HG03432 (cell line): ENCODE data around the gene PROB1.
"Not testable (repeated sequence)": the region's sequence is repeated elsewhere in the genome, so short reads cannot be mapped to it uniquely, and the experiment has no call there.

Experiments
- ATAC-seq: cut with Tn5 transposase; IDR thresholded peaks from one replicate; pipeline ENCODE4 v1.9.1; 2021; ENCODE audit warnings: mild to moderate bottlenecking, moderate library complexity; ENCODE audit not compliant: unreplicated experiment

PROB1 gene

DNA sequence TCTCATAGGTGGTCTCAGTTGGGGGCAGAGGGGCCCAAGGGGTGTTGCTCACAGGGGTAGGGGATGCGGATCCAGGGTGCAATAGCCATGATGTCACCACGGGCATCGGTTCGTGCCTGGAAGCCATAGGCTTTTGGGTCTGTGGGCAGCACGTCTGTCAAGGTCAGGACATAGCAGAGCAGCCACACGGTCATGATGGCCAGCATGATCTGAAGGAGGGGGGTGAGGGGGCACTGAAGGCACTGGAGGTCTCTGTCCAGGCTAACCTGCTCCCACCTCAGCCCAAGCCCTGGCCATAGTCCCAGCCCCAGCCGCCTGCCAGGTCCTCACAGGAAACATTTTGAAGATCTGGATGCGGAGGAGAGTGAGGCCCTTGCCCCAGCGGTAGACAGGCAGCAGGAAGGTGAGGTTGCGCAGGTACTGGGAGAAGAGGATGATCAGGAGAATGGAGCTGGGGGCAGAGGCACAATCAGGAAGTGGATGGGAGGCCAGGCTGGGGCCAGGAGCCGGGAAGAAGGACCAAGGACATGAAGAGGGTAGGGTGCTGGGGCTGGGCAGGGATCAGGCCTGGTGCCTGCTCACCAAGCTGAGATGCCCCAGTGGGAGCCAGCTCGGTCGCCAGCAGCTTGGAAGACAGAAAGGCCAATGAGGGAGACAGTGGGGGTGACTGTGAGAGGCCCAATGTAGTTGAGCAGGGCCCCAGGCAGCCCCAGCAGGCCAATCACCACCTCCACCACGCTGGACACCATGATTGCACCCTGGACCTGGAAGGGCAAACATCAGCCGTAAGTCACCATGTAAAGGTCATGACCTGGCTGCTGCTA lies 15.1 kb downstream of the PROB1 start:
- ATAC-seq = no peak

DNA sequence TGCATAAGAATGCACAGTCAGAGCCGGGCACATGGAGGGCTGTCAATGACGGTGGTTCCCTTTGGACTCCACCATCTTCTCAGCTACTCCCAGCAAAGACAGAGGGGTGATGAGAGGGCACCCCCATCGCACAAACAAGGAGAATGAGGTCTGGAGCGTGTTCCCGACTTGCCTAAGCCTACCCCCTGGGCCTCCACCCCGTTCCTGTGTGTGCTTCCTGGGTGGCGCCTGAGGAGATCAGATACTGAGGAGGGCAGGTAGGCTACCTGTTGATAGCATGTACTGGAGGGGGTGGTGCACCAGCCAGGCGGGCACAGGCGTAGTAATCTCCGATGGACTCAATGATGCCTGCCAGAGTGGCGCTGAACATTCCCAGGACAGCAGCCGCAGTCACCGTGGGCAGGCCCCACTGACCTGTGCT lies 16.0 kb downstream of the PROB1 start:
- no peak for ATAC-seq

DNA sequence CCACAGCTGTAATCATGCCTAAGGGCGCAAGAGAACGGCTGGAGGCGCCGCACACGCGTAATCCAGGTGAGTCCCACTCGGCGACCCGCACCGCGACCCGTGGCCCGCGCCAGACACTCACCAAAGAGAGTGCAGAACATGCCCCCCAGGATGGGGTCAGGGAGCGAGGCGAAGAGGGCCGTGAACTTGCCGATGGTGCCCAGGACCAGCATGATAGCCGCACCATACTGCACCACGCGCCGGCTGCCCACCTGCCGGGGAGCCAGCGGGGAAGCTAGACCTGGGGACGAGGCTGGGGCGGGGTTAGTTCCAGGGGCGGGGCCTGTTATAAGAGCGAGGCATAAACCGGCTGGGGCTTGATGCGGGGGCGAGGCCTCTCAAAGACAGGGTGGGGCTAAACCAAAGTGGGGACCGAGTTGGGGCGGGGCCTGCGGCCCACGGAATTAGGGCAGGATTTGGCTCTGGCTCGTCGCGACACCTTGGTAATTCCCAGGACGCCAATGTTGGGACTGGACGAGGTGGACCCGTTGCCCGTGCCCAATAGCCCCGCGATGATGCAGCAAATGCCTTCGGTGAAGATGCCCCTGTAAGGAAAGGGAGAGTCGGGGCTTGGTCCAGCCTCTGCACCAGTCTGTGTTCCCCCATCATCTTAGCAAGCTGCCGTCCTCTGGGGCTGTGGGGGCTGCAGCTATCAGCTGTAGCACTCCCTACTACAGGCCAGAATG lies 16.6 kb downstream of the PROB1 start:
- ATAC-seq = no peak

DNA sequence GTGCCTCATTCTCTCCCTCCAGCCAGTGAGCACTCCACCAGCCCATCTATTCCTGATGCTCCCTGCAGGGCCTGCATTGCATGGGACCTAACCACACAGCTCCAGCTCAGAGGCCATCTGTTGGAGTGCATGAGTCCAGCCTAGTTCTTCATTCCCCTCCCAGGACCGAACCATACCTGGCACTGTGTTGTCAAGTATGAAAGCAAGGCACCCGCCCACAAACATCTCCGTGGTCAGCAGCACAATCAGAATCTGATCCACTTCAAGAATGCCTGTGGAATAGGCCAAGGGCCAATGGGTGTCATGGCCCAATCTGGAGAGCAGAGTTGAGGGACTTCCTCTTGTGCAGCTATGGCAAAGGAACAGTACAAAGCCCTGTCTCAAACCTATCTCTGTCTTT lies 17.7 kb downstream of the PROB1 start:
- no peak for ATAC-seq

DNA sequence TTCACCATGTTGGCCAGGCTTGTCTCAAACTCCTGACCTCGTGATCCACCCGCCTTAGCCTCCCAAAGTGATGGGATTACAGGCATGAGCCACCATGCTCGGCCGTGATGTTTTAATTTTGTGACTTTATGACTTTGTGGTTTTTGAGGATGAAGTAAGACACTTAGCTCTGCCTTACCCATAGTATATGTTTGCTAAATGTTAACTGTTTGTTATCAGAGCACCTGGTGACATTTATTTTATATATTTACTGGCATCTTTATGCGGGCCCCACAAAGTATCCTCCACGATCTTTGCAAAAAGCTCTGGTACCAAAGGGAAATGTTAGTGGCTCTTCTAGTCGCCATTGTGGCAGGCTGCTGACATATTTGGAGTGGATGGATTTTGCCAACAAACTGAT lies 18.5 kb downstream of the PROB1 start:
- no peak for ATAC-seq

DNA sequence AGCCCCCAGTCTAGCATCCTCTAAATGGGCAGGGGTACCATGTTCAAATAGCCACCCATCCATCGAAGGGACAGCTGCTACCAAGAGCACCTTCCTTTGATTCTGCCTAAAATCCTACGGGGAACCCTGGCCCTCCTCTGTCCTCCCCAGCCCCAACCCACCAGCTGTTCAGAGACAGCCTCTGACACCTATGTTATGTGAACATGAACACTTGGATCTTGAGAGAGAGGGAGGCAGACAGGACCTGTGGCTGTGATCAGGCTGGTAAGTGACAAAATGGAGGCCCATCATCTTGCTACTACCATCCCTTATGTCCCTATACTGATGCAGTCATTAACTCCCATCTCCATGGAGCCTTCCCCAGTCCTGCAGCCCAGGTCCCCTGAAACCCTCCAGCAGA lies 20.0 kb downstream of the PROB1 start:
- ATAC-seq = no peak

DNA sequence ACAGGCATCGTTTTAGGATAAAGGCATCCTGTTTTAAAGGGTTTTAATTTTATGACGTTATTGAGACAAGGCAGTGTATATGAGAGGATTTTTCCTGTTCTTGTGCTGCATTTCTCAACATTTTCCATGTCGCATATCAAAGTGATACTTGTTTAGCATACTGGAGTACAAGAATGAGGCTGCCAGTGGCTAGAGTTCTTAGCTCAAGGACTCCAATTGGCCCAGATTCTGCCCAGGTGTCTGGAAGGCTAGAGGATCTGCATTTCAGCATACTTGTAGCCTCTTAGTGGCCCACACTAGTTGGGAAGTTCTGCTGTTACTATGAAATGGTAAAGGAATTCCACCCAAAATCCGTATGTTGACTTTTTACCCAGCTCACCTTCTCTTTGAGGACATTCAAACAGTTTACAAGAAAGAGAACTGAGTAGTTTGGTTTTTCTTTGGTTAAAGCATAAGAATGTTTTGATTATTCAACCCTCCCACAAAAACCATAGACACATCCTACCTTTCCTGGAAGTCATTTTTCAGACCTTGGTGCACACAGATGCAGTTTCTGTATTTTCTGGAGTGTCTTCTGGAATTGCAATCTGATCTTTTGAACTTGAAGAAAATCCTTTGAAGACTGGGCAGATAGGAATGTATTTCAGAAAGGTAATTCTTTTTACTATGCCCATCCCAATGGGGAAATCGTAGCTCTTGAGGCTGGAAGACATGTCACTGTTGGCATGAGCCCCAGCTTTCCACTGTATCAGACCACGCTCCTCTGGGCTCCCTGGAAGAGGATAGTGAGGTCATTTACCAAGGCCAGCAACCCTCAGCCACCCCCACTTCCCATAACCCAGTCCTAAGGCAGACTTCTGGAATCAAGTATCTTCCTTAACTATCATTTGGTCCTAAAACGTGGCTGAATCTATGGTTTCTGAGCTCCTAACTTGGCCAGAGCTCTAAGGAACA lies 23.1 kb downstream of the PROB1 start:
- ATAC-seq = no peak

DNA sequence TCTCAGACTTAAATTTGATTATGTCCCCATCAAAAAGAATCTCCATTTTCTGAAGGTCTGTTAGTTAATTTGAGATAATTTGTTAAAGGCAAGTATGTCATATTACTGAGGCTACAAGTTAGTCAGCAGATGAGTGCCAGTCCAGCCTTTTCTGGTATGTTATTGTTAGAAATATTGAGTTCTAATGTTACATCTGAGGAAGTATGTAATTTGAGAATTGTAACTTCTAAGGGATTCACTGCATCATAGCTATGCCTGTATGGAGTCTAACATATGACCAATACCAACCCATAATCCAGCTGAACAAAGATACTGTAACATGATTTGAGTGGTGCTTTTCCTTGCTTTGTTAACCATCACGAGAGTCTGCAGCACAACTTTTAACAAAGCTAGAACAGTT lies 25.7 kb downstream of the PROB1 start:
- no peak for ATAC-seq

DNA sequence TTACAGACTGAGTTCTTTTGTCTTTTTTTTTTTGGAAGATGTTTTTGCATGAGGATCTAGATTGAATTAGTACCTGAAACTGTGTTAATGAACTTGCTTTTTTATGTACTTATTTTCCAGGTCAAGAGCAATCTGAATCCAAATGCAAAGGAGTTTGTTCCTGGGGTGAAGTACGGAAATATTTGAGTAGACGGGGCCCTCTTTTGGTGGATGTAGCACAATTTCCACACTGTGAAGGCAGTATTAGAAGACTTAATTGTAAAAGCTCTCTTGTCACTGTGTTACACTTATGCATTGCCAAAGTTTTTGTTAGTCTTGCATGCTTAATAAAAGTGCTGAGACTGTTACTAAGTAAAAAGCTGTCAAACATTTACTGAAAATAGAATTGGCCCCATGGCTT lies 26.3 kb downstream of the PROB1 start:
- no peak for ATAC-seq

DNA sequence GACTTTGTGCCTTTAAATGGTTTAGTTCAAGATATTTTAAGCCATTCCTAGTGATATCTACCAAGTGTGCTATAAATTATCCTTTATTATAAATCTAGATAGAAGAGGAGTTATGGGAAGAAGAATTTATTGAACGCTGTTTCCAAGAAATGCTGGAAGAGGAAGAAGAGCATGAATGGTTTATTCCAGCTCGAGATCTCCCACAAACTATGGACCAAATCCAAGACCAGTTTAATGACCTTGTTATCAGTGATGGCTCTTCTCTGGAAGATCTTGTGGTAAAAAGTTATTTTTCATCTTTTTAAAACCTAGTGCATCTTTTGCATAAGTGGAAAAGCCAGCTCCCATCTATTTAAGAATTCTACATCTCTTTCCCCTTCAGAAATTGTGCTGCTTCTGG lies 30.4 kb downstream of the PROB1 start:
- no peak for ATAC-seq

DNA sequence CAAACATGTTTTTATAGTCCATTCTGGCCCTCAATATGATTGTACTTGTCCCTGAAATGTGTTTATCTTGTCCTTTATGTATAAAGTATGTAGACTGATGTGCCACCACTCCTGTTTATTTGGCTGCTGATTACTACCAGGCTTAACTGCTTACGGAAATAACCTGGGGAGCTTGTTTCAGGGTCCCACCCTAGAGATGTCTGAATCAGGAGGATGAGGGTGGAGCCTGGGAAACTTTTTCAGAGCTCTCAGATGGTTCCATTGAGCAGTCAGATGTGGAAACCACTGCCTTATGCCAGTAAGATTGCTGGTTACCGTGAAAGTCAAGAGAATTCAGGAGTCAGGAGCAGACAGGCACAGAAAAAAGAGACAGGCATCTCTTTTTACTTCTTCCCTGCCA lies 31.0 kb downstream of the PROB1 start:
- ATAC-seq = no peak

DNA sequence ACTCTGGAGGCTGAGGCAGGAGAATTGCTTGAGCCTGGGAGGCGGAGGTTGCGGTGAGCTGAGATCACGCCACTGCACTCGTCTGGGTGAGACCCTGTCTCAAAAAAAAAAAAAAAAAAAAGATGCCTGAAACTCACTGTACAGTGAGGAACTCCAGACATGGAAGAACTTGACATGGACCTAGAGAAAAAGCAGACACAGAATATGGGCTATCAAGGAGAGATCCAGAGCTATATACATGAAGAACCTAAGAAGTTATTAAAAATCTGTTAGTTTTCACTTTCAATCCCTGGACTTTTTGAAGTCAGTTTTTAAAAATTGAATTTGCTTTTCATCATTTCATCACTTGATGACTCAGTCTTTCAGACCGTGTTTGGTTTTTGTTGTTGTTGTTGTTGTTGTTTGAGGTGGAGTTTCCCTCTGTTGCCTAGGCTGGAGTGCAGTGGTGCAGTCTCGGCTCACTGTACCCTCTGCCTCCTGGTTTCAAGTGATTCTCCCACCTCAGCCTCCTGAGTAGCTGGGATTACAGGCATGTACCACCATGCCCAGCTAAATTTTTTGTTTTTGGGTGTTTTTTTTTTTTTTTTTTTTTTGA lies 33.0 kb downstream of the PROB1 start:
- no peak for ATAC-seq

DNA sequence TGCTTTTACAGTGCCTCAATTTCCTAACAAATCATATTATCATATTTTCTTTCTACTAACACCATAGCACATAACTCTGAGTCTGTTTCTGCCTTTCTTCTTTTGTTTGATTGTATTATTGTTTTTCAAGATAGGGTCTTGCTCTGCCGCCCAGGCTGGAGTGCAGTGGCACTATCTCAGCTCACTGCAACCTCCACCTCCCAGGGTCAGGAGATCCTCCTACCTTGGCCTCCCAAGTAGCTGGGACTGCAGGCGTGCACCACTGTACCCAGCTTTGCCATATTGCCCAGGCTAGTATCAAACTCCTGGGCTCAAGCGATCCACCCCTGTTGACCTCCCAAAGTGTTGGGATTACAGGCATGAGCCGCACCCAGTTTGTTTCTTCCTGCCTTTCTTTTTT lies 34.5 kb downstream of the PROB1 start:
- no peak for ATAC-seq

DNA sequence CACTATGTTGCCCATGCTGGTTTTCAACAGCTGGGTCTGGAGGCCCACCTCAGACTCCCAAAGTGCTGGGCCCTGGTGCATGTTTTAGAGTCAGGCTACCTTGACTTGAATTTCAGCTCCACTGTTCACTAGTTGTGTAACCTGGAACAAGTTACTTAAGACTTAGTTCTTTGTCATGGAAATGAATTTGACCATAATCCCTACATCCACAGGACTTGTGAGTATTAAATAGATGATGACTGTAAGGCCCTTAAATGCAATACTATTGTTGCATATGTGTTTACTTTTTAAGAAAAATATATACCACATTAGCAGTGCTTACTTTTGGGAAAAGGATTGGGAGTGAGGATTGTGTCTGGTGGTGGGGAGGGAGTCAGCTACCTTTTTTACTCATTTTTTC lies 36.8 kb downstream of the PROB1 start:
- no peak for ATAC-seq

DNA sequence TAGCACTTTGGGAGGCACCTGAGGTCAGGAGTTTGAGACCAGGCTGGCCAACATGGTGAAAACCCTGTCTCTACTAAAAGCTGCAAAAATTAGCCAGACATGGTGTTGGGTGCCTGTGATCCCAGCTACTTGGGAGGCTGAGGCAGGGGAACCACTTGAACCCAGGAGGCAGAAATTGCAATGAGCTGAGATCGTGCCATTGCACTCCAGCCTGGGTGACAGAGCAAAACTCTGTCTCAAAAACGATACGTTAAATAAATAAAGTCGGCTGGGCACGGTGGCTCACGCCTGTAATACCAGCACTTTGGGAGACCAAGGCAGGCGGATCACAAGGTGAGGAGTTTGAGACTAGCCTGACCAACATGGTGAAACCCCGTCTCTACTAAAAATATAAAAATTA lies 39.0 kb downstream of the PROB1 start:
- not testable (repeated sequence) for ATAC-seq

DNA sequence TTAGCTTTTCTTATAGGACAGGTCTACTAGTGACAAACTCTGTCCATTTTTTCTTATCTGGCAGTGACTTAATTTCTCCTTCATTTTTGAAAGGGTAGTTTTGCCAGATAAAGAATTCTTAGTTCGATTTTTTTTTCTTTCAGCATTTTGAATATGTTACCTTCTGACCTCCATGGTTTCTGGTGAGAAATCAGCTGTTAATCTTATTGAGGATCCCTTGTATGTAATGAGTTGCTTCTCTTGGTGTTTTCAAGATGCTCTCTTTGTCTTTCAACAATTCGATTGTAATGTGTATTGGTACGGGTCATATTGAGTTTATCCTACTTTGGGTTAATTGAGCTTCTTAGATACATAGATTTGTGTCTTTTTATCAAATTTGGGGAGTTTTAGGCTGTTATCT lies 40.7 kb downstream of the PROB1 start:
- no peak for ATAC-seq

DNA sequence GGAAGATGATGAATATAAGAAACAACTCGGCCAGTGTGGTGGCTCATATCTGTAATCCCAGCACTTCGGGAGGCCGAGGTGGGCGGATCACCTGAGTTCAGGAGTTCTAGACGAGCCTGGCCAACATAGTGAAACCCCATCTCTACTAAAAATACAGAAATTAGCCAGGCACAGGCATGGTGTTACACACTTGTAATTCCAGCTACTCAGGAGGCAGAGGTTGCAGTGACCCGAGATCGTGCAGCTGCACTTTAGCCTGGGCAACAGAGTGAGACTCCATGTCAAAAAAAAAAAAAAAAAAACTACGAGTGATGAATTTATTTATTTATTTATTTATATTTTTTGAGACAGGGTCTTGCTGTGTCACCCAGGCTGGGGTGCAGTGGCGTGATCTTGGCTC lies 47.0 kb downstream of the PROB1 start:
- ATAC-seq = not testable (repeated sequence)

DNA sequence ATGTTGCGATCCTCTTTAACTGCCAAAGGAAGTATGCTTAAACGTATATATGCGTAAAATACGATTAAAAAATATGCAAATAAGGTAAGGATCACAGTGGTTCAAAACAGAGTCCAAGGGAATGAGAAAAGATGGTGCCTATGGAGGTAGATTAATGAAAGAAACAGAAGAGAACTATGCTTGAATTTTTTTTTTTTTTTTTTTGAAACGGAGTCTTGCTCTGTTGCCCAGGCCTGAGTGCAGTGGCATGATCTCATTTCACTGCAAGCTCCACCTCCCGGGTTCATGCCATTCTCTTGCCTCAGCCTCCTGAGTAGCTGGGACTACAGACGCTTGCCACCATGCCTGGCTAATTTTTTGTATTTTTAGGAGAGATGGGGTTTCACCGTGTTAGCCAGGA lies 49.5 kb downstream of the PROB1 start:
- not testable (repeated sequence) for ATAC-seq

DNA sequence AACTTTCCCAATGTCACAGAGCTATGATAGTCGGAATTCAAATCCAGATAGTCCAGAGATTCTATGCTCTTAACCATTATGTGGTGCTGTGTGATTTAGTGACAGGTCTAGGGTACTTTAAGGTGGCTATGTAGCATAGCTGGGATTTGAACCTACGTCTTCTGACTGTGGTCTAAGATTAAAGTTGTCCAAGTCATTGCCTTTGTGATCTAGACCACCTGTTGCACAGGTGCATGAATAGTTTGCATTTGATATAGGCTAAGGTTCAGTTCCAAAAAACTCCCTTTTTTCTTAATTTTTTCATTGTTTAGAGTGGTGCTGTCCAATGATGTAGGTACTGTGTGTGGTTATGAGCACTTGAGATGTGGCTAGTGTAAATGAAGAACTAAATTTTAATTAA lies 50.7 kb downstream of the PROB1 start:
- no peak for ATAC-seq

DNA sequence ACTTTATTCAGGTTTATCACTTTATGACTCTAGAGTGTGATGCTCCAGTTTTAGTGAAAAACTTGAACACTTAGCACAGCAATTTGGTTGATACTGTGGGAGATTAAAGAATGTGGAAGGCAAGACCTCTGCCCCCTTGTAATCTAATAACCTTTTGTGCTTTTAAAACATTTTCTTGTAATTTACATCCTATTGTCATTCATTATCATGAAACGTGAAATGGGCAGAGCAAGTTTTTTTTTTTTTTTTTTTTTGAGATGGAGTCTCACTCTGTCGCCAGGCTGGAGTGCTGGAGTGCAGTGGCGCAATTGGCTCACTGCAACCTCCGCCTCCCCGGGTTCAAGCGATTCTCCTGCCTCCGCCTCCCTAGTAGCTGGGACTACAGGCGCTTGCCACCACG lies 51.4 kb downstream of the PROB1 start:
- ATAC-seq = no peak

DNA sequence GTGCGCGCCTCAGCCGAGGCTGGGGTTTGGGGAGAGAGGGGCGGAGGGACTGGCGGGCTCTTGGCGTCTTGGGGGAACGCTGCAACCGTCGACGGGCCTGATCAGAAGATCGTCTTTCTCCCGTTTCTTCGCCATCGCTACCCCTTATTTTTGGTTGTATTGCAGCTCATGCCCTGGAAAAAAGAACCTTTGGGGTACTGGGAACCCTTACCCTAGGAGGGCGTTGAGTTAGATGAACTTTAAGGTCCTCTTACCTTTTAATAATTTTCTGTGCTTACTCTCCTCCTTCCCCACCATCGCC lies 52.5 kb downstream of the PROB1 start:
- no peak for ATAC-seq
